Mucosa of descending colon (tissue), 3 donors: ENCODE results near the gene SH3PXD2B. TPM values are rescaled to one million over a fixed set of nuclear protein-coding genes. Genes with fewer than 3 reads are reported as not detected.

Experiments used
- ATAC-seq: fragments of 200-7000 bp; cut with Tn5 transposase; one replicate; pipeline ENCODE4 v1.9.1; 2020; ENCODE audit warnings: mild to moderate bottlenecking, moderate library complexity
- DNase-seq, 3 donors: peaks; one replicate each; pipeline ENCODE4 v3.0.0-alpha.2; 2020
- H3K36me3 ChIP-seq: fragments of 200-600 bp; one replicate; pipeline ENCODE4 v1.8.0; 2021; ENCODE audit warnings: low read depth, mild to moderate bottlenecking
- H3K4me1 ChIP-seq: fragments of 200-600 bp; one replicate; pipeline ENCODE4 v1.8.0; 2021; ENCODE audit warnings: low read depth, mild to moderate bottlenecking
- H3K4me3 ChIP-seq: fragments of 200-600 bp; one replicate; pipeline ENCODE4 v1.8.0; 2021; ENCODE audit warnings: mild to moderate bottlenecking
- H3K9me3 ChIP-seq: fragments of 200-600 bp; one replicate; pipeline ENCODE4 v1.8.0; 2021; ENCODE audit warnings: mild to moderate bottlenecking
- CTCF ChIP-seq: fragments of 200-600 bp; IDR thresholded peaks from one replicate; pipeline ENCODE4 v1.8.0; 2022; ENCODE audit warnings: antibody characterized with exemption, mild to moderate bottlenecking
- intact Hi-C, 2 donors: fragments of 100-400 bp; cut with DNase I in 1 of 2; cut with micrococcal nuclease in 1 of 2; formaldehyde crosslinking; loops; one replicate each; pipeline versions ENCODE4 v1.11.0 to v1.11.1; 2022; cut with DNase I, micrococcal nuclease
- total RNA-seq, 3 donors: library from RNA; stranded (reverse); fragmentation: NEBNext Ultra II Directional in 2 of 3; extraction: Animal tissue kit (Norgen Biotek cat#: 25700) in 2 of 3; gene quantifications; one replicate each; pipeline versions ENCODE4 v1.2.1 to v1.2.4, GENCODE V29; 2021 to 2023
- donor health status: DM: no; HTN: no; CAD: no; lungs with moderate emphysema.
- donor health status: DM: no; HTN: no; CAD: no.
- donor health status: DM: no; HTN: yes; CAD: no.

Gene SH3PXD2B
- total RNA-seq, 3 donors from 2014 or later = 5.4 to 28.7 (median 19.9) TPM

- no peak overlapping the region for H3K4me3 ChIP-seq
- H3K4me1 ChIP-seq = no peaks in the 10 kb centered on the region
- H3K9me3 ChIP-seq = no peaks in the 10 kb centered on the region
- intact Hi-C loops = no loop called here
- no peak for TF ChIP-seq CTCF
- no peak for DNase-seq
- ATAC-seq = no peak
- no peaks in the 10 kb centered on the region for H3K36me3 ChIP-seq
Measured at GRCh38 chr5:172493461-172493860, 39.1 kb upstream of the SH3PXD2B start.

DNA sequence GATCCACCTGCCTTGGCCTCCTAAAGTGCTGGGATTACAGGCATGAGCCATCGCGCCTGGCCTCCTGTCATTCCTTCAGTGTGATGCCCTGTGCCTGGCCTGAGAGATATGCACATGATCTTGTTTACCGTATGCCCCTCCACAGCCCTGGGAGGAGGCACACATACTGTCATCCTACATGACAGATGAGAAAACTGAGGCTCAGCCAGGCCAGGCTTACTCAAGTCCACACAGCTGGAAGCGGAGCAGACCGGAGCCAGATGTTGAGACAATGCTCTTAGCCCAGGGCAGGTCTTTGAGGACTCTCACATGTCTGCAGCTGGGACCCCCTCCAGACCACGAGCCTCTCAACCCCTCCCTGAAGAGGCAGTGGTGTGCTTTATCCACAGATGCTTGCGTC, 38.7 kb upstream of the SH3PXD2B start:
- H3K4me3 ChIP-seq = no peak overlapping the region
- ATAC-seq (no peak), DNase-seq (no peak)
- intact Hi-C loops = no loop called here
- no peaks in the 10 kb centered on the region for H3K4me1 ChIP-seq
- TF ChIP-seq CTCF = no peak
- H3K9me3 ChIP-seq = no peaks in the 10 kb centered on the region
- no peaks in the 10 kb centered on the region for H3K36me3 ChIP-seq

DNA sequence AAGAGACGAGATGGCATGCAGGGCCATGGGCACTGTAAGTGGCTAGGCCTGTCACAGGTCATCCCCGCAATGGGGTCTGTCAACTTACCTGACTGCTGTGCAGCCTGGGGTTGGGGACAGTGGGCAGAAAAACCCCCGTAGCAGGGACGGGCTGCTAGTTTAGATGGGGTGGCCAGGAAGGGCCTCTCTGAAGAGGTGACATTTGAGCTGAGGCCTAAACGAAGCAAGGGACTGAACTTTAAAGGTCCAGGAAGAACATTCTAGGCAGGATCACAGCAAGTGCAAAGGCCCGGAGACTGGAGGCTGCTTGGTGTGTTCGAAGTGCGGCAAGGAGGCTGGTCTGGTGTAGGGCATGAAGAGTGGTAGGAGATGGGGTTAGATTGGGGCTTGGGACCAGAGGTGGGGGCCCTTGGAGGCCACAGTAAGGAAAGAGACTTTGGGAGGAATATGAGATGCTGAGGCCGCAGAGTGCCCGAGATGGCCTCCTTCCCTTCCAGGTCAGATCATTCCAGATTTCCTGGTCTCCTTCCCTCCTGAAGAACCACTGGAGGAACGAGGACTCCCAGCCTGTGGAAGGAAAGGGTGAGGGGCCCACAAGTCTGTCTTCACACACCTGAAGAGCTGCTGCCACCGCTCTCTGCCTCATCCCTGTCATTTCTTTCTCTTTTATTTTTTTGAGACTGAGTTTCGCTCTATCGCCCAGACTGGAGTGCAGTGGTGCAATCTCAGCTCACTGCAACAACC, 37.9 kb upstream of the SH3PXD2B start:
- H3K4me3 ChIP-seq = no peak overlapping the region
- H3K9me3 ChIP-seq = no peaks in the 10 kb centered on the region
- ATAC-seq (no peak), DNase-seq (no peak)
- TF ChIP-seq CTCF = no peak
- H3K4me1 ChIP-seq = no peaks in the 10 kb centered on the region
- intact Hi-C loops = no loop called here
- no peaks in the 10 kb centered on the region for H3K36me3 ChIP-seq

DNA sequence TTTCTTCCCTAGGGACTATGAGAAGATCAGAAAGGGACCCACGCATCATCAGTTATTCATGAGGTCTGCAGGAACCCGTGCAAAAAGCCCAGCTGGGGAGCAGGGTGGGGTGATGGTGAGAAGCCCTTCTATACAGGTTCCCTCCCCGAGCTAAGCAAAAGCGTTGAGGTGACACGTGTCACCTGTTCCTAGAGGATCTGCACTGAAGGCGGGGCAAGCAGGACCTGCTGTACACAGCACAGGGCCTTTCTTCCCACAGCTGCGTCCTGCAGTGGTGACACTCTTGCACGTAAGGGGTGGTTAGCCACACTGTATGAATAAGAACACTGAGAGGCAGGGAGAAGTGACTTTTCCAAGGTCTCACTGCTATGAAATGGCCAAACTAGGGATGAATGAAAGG, 37.2 kb upstream of the SH3PXD2B start:
- TF ChIP-seq CTCF = no peak
- no peak for DNase-seq
- H3K9me3 ChIP-seq = no peaks in the 10 kb centered on the region
- intact Hi-C loops = no loop called here
- no peak overlapping the region for H3K4me3 ChIP-seq
- H3K4me1 ChIP-seq = no peaks in the 10 kb centered on the region
- ATAC-seq = peak; percentile 37
- H3K36me3 ChIP-seq = no peaks in the 10 kb centered on the region

DNA sequence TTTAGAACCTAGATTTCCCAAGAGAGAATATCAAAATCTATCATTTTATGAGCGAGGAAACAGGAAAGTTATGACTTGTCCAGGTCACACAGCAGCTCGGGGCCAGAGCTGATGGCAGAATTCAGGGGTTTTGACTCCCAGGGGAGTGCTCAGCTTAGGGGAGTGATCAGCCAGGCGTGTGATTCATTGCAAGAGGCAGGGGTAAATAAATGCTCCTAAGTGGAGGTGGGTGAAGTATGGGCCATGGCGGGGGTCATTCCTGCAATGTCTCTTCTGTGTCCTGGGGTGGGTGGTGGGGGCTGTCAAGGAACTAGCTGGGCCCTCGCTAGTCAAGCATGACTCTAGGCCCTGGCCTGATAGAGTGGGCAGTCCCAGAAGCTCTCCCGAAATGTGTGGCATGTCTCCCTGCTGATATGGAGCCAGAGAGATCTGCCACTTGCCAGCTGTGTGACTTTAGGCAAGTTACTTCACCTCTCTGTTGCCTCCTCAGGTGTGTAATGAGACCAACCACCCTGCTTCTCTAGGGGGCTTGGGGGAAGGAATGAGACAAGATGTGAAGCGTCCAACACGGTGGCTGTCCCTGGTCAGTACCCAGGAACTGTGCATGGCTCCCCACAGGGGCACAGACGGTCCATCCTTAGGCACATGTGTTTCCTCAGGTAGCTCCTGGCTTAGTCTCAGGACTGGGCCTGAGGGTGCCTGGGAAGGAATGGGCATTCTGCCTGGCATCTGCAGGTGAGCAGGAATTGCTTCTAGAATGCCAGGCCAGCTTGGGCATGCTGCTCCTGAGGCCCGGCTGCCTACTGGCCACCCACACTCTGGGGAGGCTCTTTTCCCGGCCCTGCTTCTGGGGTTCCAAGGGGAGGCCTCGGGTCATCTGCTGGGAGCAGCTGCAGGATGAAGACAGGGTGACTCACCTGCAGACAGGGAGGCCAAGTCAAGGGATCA, 36.5 kb upstream of the SH3PXD2B start:
- Histone ChIP-seq H3K4me3 (no peak overlapping the region), H3K4me1 (no peaks in the 10 kb centered on the region), H3K36me3 (no peaks in the 10 kb centered on the region), H3K9me3 (no peaks in the 10 kb centered on the region)
- TF ChIP-seq CTCF = no peak
- intact Hi-C loops = no loop called here
- DNase-seq = no peak
- no peak for ATAC-seq
